HG03520 (cell line): ENCODE results near the gene PDGFRA.

Experiments
- ATAC-seq: cut with Tn5 transposase; IDR thresholded peaks from one replicate; pipeline ENCODE4 v1.9.1; 2021; ENCODE audit warnings: mild to moderate bottlenecking, moderate library complexity; ENCODE audit not compliant: unreplicated experiment

PDGFRA gene

GRCh38 chr4:54254915-54255246 is 25.8 kb downstream of the PDGFRA start:
- no peak for ATAC-seq

- ATAC-seq = no peak
Measured at GRCh38 chr4:54255881-54256280, 26.8 kb downstream of the PDGFRA start.

GRCh38 chr4:54256491-54257486 is 27.7 kb downstream of the PDGFRA start:
- no peak for ATAC-seq

- no peak for ATAC-seq
Measured at GRCh38 chr4:54265366-54265765, 36.3 kb downstream of the PDGFRA start.

- no peak for ATAC-seq
Measured at GRCh38 chr4:54268151-54268550, 39.1 kb downstream of the PDGFRA start.

- no peak for ATAC-seq
Measured at GRCh38 chr4:54271464-54271863, 42.4 kb downstream of the PDGFRA start.

- ATAC-seq = no peak
Measured at GRCh38 chr4:54272051-54272450, 43.0 kb downstream of the PDGFRA start.

GRCh38 chr4:54274264-54274663 is 45.2 kb downstream of the PDGFRA start:
- ATAC-seq = no peak

- ATAC-seq = no peak
Measured at GRCh38 chr4:54274795-54275665, 45.9 kb downstream of the PDGFRA start.

GRCh38 chr4:54276641-54277430 is 47.7 kb downstream of the PDGFRA start:
- ATAC-seq = no peak

GRCh38 chr4:54277691-54278090 is 48.6 kb downstream of the PDGFRA start:
- ATAC-seq = peak; percentile 70

- ATAC-seq = no peak
Measured at GRCh38 chr4:54278216-54278615, 49.1 kb downstream of the PDGFRA start.

GRCh38 chr4:54281054-54281766 is 52.1 kb downstream of the PDGFRA start:
- no peak for ATAC-seq

- ATAC-seq = no peak
Measured at GRCh38 chr4:54282837-54283236, 53.7 kb downstream of the PDGFRA start.

GRCh38 chr4:54289316-54289715 is 60.2 kb downstream of the PDGFRA start:
- no peak for ATAC-seq

- ATAC-seq = no peak
Measured at GRCh38 chr4:54290980-54291379, 61.9 kb downstream of the PDGFRA start.

GRCh38 chr4:54296548-54297203 is 67.6 kb downstream of the PDGFRA start:
- no peak for ATAC-seq

GRCh38 chr4:54308110-54308509 is 79.0 kb downstream of the PDGFRA start:
- ATAC-seq = no peak

- peak; percentile 97 for ATAC-seq
Measured at GRCh38 chr4:54315561-54316538, 86.8 kb downstream of the PDGFRA start.
